Lung (tissue), 12 donors: ENCODE results near the gene TSPAN16. TPM values are rescaled to one million over a fixed set of nuclear protein-coding genes. Genes with fewer than 3 reads are reported as not detected.

Experiments used
- ATAC-seq: fragments of 200-7000 bp; cut with Tn5 transposase; one replicate; pipeline ENCODE4 v1.9.1; 2020; ENCODE audit warnings: moderate number of reproducible peaks; ENCODE audit not compliant: insufficient read depth, low FRiP score
- DNase-seq, 3 donors: peaks; one replicate each; pipeline ENCODE4 v3.0.0-alpha.2; 2013 to 2017
- H3K27ac ChIP-seq, 2 donors: one replicate each; pipeline ENCODE4 v1.5.1; 2013; ENCODE audit warnings: mild to moderate bottlenecking in 2 of 2, moderate library complexity in 2 of 2, control low read depth in 1 of 2, inconsistent platforms in 1 of 2, low read depth in 1 of 2, low read length in 1 of 2
- H3K27me3 ChIP-seq, 3 donors: one replicate each; pipeline ENCODE4 v1.5.1; 2013; ENCODE audit warnings: low read length in 2 of 3; ENCODE audit not compliant: control insufficient read depth in 3 of 3, insufficient read depth in 3 of 3
- H3K36me3 ChIP-seq, 4 donors: one replicate each; pipeline ENCODE4 v1.5.1; 2013; ENCODE audit warnings: low read length in 4 of 4, mild to moderate bottlenecking in 1 of 4, moderate library complexity in 1 of 4; ENCODE audit not compliant: control insufficient read depth in 4 of 4, insufficient read depth in 4 of 4
- H3K4me1 ChIP-seq, 5 donors: one replicate each; pipeline ENCODE4 v1.5.1; 2013; ENCODE audit warnings: low read length in 5 of 5, mild to moderate bottlenecking in 2 of 5, moderate library complexity in 1 of 5; ENCODE audit not compliant: control insufficient read depth in 5 of 5, insufficient read depth in 5 of 5
- H3K4me3 ChIP-seq: one replicate; pipeline ENCODE4 v1.5.1; 2013; ENCODE audit warnings: mild to moderate bottlenecking, control low read depth, moderate library complexity
- H3K9ac ChIP-seq, 2 donors: one replicate each; pipeline ENCODE4 v1.5.1; 2013; ENCODE audit warnings: low read length in 2 of 2, control low read depth in 1 of 2; ENCODE audit not compliant: insufficient read depth in 1 of 2
- H3K9me3 ChIP-seq, 4 donors: one replicate each; pipeline ENCODE4 v1.5.1; 2013; ENCODE audit warnings: low read length in 3 of 4, mild to moderate bottlenecking in 1 of 4, moderate library complexity in 1 of 4; ENCODE audit not compliant: control insufficient read depth in 4 of 4, insufficient read depth in 3 of 4
- WGBS, 2 donors: extraction: QIAGEN DNeasy Blood & Tissue Kit; methylation state at CpG; one replicate each; pipeline ENCODE4 v1.1.7; 2013; 5-methylcytosine and 5-hydroxymethylcytosine counted together
- polyA plus RNA-seq, 2 donors: library from polyadenylated mRNA; stranded (reverse); fragments of 200-250 nt; gene quantifications; one replicate each; pipeline ENCODE4 v1.2.1, GENCODE V29; 2013
- total RNA-seq, 2 donors: library from RNA; depleted of rRNA in 1 of 2; stranded (reverse); fragments of >200 nt in 1 of 2; gene quantifications; one replicate each; pipeline ENCODE4 v1.2.1, GENCODE V29; 2014 to 2021
- TF ChIP-seq, protein P1 (sequence below): IDR thresholded peaks from 2 replicates; pipeline ENCODE4 v1.5.1; 2012; ENCODE audit warnings: mild to moderate bottlenecking; ENCODE audit errors: control extremely low read depth, extremely low read depth
- donor health status: control.
- donor health status: control.
- donor health status: Bipolar disorder and iron deficiency.
- donor health status: healthy.
- donor health status: DM: yes; HTN: yes; CAD: no.

TSPAN16 gene
- total and polyA plus RNA-seq, 4 donors: not detected

DNA sequence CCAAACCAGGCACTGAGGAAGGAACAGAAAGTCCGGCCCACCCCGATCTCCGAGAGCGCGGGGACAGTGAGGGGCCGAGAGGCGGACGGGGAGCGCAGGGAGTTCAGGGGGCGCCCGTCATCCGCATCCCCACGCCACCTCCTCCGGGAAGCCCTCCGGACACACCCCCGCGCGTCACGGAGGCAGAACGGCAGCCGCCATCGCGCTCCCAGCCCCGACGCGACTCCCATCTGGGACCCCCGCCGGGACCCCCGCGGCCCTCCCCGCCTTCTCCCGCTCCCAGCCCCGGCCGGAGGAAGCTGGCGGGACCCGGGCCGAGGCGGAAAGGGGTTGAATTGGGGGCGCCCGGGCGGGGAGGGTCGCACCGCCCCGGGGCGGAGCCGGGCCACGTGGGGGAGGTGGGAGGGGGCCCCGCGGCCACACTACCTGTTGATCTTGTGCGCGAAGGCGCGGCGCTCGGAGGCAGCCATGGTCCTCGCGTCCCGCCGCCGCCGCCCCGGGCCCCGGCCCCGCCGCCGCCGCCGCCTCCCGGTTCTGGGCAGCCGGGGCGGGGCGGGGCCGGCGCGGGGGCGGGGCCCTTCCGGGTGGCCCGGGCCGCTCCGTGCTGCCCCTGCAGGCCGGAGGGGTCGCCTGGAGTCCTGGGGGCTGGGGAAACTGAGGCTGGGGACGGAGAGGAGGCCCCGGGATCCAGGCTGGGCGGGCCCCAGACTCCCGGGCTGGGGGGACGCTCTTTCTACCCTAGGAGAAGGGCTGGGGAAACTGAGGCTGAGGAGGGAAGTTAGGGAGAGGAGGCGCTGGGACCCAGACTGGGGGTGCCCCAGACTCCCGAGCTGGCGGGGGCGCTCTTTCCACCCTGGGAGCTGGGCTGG is 33.8 kb upstream of the TSPAN16 start, which contains the start of gene DOCK6:
Gene DOCK6, minus strand, starts transcription at position 554 of the 869 bp plus-strand sequence. Its CDS starts 84 bp downstream, at position 470.
- no peaks in the 10 kb centered on the region for H3K36me3 ChIP-seq
- WGBS, 2 donors: 3% methylated on average over 60 to 91 of the region's 91 CpGs
- peak within 1 kb of the TSS; percentile 89 for H3K4me3 ChIP-seq
- no peaks in the 10 kb centered on the region for H3K27me3 ChIP-seq
- DNase-seq (peak; percentile 48 to 63 (median 50)), ATAC-seq (no peak)
- TF ChIP-seq, protein P1, sequence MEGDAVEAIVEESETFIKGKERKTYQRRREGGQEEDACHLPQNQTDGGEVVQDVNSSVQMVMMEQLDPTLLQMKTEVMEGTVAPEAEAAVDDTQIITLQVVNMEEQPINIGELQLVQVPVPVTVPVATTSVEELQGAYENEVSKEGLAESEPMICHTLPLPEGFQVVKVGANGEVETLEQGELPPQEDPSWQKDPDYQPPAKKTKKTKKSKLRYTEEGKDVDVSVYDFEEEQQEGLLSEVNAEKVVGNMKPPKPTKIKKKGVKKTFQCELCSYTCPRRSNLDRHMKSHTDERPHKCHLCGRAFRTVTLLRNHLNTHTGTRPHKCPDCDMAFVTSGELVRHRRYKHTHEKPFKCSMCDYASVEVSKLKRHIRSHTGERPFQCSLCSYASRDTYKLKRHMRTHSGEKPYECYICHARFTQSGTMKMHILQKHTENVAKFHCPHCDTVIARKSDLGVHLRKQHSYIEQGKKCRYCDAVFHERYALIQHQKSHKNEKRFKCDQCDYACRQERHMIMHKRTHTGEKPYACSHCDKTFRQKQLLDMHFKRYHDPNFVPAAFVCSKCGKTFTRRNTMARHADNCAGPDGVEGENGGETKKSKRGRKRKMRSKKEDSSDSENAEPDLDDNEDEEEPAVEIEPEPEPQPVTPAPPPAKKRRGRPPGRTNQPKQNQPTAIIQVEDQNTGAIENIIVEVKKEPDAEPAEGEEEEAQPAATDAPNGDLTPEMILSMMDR: no peak
- peaks cover 0 to 24% (median 3%) of the 10 kb centered on the region in 5 donors for H3K4me1 ChIP-seq
- H3K9ac ChIP-seq: peak within 1 kb of the TSS; percentile 28 to 76
- H3K27ac ChIP-seq: peak within 1 kb of the TSS; percentile 71 to 77
- no peaks in the 10 kb centered on the region for H3K9me3 ChIP-seq

DNA sequence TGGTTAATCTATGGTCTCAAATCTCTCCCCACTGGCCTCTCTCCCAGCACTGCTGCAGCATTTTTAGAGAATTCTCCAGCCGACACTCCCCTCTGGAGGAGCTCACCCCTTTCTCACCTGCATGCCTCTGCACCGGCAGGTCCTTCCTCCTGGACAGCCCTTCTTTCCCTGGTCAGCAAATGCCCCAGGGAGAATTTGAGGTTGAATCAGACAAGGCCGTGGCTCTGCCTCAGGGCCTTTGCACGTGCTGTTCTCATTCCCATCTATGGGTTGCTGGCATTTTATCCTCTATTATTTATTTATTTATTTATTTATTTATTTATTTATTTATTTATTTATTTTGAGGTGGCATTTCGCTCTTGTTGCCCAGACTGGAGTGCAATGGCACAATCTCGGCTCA is 32.2 kb upstream of the TSPAN16 start:
- Histone ChIP-seq H3K9me3 (no peaks in the 10 kb centered on the region), H3K36me3 (no peaks in the 10 kb centered on the region), H3K27me3 (no peaks in the 10 kb centered on the region), H3K27ac (peak overlapping the region in 1 of 2 donors; percentile 53), H3K4me3 (no peak overlapping the region), H3K9ac (no peak overlapping the region), H3K4me1 (peaks cover 0 to 25% (median 3%) of the 10 kb centered on the region in 5 donors)
- 95 to 96% methylated on average over 6 of the region's 6 CpGs for WGBS, 2 donors
- ATAC-seq: no peak
- DNase-seq: no peak
- TF ChIP-seq, protein P1: no peak

GRCh38 chr19:11264452-11265176 is 31.3 kb upstream of the TSPAN16 start:
- TF ChIP-seq, protein P1: no peak
- WGBS, 2 donors: 54 to 69% methylated on average over 19 of the region's 19 CpGs
- Histone ChIP-seq H3K4me3 (no peak overlapping the region), H3K9ac (no peak overlapping the region), H3K36me3 (no peaks in the 10 kb centered on the region), H3K9me3 (no peaks in the 10 kb centered on the region), H3K27ac (peak overlapping the region in 1 of 2 donors; percentile 90), H3K4me1 (peaks cover 3 to 27% (median 4%) of the 10 kb centered on the region in 5 donors), H3K27me3 (no peaks in the 10 kb centered on the region)
- ATAC-seq (peak; percentile 64), DNase-seq (peak; percentile 66 to 86 (median 76))
